GM12801 (cell line): ENCODE results near the gene MPZL3.

Experiments used
- TF ChIP-seq, protein P1 (sequence below): IDR thresholded peaks from one replicate; pipeline ENCODE4 v1.5.1; 2011; ENCODE audit warnings: control low read depth; ENCODE audit not compliant: insufficient read length; ENCODE audit errors: extremely low read depth

MPZL3 gene

DNA sequence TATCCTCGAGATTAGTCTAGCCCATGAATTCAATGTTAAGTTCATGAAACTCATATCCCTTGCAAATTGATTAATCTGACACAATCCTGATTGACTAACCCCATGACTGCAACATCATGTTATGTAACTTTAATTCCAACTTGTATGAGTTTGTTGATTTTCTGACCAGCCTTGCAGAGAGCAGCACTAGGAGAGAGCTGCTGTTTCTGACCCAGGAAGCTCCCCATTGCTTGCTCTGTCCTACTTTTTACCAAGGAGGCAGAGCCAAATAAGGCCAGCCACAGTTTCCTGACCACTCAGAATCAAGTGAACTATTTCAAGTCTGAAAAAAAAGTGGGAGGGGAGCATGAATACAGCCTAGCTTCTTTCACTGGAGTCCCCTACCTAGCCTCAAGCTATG, 13.2 kb downstream of the MPZL3 start:
- TF ChIP-seq, protein P1, sequence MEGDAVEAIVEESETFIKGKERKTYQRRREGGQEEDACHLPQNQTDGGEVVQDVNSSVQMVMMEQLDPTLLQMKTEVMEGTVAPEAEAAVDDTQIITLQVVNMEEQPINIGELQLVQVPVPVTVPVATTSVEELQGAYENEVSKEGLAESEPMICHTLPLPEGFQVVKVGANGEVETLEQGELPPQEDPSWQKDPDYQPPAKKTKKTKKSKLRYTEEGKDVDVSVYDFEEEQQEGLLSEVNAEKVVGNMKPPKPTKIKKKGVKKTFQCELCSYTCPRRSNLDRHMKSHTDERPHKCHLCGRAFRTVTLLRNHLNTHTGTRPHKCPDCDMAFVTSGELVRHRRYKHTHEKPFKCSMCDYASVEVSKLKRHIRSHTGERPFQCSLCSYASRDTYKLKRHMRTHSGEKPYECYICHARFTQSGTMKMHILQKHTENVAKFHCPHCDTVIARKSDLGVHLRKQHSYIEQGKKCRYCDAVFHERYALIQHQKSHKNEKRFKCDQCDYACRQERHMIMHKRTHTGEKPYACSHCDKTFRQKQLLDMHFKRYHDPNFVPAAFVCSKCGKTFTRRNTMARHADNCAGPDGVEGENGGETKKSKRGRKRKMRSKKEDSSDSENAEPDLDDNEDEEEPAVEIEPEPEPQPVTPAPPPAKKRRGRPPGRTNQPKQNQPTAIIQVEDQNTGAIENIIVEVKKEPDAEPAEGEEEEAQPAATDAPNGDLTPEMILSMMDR = no peak

DNA sequence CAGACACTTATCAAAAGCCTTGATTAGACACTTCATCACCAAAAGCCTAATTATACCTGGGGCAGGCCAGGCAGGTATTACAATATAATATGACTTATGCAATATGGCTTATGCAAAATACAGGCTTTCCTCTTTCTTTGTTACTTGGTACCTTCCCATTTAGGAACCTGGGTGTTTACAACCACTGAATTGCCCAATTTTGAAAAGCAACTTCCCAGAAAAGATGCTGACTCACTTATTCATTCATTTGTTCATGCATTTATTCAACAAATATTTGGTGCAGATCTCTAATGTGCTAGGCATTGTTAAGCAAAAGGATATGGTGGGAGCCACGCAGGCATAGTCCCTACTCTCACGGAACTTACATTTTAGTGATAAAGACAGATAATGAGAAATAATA, 13.7 kb downstream of the MPZL3 start:
- TF ChIP-seq, protein P1 = no peak

DNA sequence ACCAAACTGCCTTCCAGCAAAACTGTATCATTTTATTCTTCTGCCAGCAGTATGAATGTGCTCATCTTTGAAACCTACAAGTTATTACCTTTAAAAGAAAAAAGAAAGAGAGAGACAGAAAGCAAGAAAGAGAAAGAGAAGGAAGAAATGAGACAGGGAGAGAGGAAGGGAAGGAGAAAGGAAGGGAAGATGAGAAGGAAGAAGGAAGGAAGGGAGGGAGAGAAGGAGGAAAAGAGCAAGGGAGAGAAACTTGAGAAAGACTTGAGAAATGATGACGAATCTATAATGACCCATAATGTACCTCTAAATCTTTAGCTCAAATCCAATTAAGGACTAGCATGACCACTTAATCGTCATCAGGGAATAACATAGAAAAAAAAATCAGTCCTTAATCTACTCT, 16.0 kb downstream of the MPZL3 start:
- TF ChIP-seq, protein P1 = no peak

DNA sequence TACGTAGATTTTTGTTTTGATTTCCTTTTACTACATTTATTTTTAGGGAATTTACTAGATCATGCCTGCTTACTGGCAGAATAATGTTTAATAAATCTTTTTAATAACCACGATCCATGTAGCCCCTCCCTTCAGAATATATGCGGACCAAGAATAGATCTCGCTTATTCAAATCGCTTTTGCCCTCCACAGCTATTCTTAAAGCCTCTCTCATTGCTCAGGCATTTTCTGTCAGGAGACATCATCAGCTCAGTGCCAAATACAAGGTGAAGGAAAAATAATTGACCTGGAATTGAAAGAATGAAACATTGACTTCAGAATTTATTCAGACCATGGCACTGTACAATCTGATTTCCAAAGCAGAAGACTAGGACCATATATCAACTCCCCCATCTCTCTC, 17.3 kb downstream of the MPZL3 start:
- TF ChIP-seq, protein P1 = no peak

DNA sequence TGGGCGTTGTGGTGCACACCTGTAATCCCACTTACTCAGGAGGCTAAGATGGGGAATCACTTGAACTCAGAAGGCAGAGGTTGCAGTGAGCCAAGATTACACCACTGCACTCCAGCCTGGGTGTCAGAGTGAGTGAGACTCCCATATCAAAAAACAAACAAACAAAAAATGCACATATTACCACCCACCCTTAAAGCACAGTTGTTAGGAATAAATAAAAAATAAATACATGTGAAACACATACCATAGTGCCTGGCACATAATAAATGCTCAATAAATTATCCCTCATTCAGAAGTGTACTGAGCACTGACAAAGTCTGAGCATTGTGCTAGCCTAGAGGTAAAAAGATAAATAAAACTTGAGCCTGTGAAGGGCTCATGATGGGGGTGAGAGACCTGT, 18.3 kb downstream of the MPZL3 start:
- TF ChIP-seq, protein P1 = no peak

DNA sequence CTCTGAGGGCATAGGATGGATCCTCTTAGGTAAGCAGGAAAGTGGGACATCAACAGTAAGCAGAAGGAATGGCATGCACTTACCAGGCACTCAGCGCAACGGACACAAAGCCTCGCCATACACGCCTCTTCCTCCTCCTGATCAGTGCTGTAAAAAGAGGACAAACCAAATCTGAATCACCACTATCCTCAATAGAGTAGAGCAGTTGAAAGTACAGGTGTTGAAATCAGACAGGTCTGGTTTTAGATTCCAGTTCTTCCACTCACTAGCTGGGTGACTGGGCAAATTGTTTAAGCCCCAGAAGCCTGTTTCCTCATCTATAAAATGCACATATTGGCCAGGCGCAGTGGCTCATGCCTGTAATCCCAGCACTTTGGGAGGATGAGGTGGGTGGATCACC, 18.8 kb downstream of the MPZL3 start:
- TF ChIP-seq, protein P1 = no peak

DNA sequence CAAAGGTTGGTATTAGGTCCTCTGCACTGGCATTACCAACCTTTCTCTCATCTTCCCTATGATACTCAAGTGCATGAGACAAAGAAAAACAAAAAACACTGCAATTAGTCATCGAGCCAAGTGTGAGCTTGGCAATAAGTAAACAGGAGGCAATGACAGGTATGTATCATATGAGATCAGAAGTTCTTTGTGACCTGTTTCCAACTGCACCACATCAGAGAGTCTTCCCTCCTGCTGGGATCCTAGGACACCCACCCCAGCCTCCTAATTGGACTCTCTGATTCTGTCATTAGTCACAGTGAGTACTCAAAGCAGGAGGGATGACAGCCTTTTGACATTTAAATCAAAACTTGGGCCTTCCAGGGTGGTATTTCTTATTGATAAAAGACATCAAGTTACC, 19.5 kb downstream of the MPZL3 start:
- TF ChIP-seq, protein P1 = no peak

DNA sequence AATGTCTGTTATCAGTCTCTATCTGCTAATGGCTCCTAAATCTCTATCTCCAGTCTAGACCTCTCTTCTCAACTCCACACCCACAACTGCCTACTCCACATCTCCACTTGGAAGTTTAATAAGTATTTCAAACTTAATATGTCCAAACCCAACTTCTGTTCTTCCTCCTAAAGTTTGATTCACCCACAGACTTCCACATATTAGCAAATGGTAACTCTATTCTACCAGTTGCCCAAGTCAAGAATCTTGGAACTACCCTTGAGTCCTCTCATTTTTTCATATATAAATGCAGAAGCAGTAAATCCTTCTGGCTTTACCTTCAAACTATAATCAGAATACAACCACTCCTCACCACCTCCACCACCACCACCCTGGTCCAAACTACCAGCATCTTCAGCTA, 20.7 kb downstream of the MPZL3 start:
- TF ChIP-seq, protein P1 = no peak
